Measurements from ENCODE around the gene GKN1.

DNA sequence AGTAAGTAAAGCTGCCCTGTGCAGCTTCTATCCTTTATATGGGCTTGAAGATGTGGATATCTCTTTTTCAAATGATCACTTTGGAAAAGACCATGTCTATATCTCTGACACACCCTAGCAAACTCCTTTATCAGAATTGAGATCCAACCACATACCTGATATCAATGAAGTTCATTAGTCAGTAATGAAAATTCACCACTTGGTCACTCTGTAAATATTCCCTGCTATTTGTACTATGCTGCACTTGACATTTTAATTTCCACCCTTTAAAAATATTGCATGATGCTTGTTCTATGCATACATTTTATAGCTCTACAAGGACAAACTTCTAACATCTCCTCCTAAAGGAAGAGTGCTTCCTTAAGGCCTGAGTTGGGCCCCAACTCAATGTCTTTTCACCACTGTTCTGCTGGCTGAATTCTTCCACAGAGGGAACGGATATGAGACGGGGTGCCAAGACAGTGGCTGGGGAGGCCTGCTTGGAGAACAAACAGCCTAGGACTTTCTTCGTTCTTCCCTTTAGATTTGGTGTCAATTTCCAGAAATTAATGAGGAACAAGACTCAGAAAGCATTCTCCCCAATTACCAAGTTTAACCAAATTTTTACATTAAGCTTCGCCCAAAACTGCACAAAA, 21.4 kb upstream of the GKN1 start, which contains the start of gene GKN2:
- no peak for TF ChIP-seq POLR2A (IDR thresholded peaks at IDR 0.05)
- TF ChIP-seq, protein P1, sequence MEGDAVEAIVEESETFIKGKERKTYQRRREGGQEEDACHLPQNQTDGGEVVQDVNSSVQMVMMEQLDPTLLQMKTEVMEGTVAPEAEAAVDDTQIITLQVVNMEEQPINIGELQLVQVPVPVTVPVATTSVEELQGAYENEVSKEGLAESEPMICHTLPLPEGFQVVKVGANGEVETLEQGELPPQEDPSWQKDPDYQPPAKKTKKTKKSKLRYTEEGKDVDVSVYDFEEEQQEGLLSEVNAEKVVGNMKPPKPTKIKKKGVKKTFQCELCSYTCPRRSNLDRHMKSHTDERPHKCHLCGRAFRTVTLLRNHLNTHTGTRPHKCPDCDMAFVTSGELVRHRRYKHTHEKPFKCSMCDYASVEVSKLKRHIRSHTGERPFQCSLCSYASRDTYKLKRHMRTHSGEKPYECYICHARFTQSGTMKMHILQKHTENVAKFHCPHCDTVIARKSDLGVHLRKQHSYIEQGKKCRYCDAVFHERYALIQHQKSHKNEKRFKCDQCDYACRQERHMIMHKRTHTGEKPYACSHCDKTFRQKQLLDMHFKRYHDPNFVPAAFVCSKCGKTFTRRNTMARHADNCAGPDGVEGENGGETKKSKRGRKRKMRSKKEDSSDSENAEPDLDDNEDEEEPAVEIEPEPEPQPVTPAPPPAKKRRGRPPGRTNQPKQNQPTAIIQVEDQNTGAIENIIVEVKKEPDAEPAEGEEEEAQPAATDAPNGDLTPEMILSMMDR (IDR thresholded peaks at IDR 0.05): no peak
